Astrocyte (in vitro differentiated cells and primary cell): ENCODE results near the gene B4GALT3. TPM values are rescaled to one million over a fixed set of nuclear protein-coding genes. Genes with fewer than 3 reads are reported as not detected.

ENCODE experiments used
- DNase-seq: peaks from one replicate; pipeline ENCODE4 v3.0.0-alpha.2; 2010; ENCODE audit warnings: low read depth
- FAIRE-seq: peaks from 2 replicates; lab custom pipeline; 2011; peaks lifted over from hg19 to GRCh38; lab: Jason Lieb, UNC
- H2AFZ ChIP-seq: 2 replicates; pipeline ENCODE4 v1.6.0; 2012; ENCODE audit warnings: low read depth, low read length, inconsistent platforms
- H3K27ac ChIP-seq: 2 replicates; pipeline ENCODE4 v1.5.1; 2011; ENCODE audit warnings: low read depth, low read length, inconsistent platforms
- H3K27me3 ChIP-seq: 2 replicates; pipeline ENCODE4 v1.6.0; 2011; ENCODE audit warnings: low read length, inconsistent platforms; ENCODE audit not compliant: insufficient read depth
- H3K36me3 ChIP-seq: 2 replicates; pipeline ENCODE4 v1.5.1; 2011; ENCODE audit warnings: low read length, inconsistent platforms; ENCODE audit not compliant: insufficient read depth
- H3K4me1 ChIP-seq: 2 replicates; pipeline ENCODE4 v1.5.1; 2011; ENCODE audit warnings: low read length, inconsistent platforms; ENCODE audit not compliant: insufficient read depth
- H3K4me2 ChIP-seq: 2 replicates; pipeline ENCODE4 v1.6.0; 2012; ENCODE audit warnings: low read length, inconsistent platforms
- H3K4me3 ChIP-seq: 2 replicates; pipeline ENCODE4 v1.5.1; 2011; ENCODE audit warnings: low read depth, mild to moderate bottlenecking, low read length, inconsistent platforms; ENCODE audit not compliant: insufficient read depth
- H3K79me2 ChIP-seq: 2 replicates; pipeline ENCODE4 v1.6.0; 2012; ENCODE audit warnings: mild to moderate bottlenecking, low read length, inconsistent platforms; ENCODE audit not compliant: insufficient read depth
- H3K9ac ChIP-seq: 2 replicates; pipeline ENCODE4 v1.6.0; 2012; ENCODE audit warnings: mild to moderate bottlenecking, low read length, inconsistent platforms
- H3K9me3 ChIP-seq: 2 replicates; pipeline ENCODE4 v1.5.1; 2012; ENCODE audit warnings: low read depth, mild to moderate bottlenecking, low read length, inconsistent platforms; ENCODE audit not compliant: insufficient read depth
- H4K20me1 ChIP-seq: 2 replicates; pipeline ENCODE4 v1.6.0; 2012; ENCODE audit warnings: low read length, inconsistent platforms; ENCODE audit not compliant: insufficient read depth
- H3K27ac Mint-ChIP-seq: one replicate; pipeline ENCODE4 v1.8.0; 2021; ENCODE audit warnings: mild to moderate bottlenecking, mixed read lengths; ENCODE audit not compliant: unreplicated experiment
- H3K27me3 Mint-ChIP-seq: one replicate; pipeline ENCODE4 v1.8.0; 2021; ENCODE audit warnings: low read depth, mixed read lengths; ENCODE audit not compliant: unreplicated experiment
- H3K36me3 Mint-ChIP-seq: one replicate; pipeline ENCODE4 v1.8.0; 2021; ENCODE audit warnings: low read depth, mixed read lengths; ENCODE audit not compliant: unreplicated experiment
- H3K4me1 Mint-ChIP-seq: one replicate; pipeline ENCODE4 v1.8.0; 2021; ENCODE audit warnings: low read depth, mixed read lengths; ENCODE audit not compliant: unreplicated experiment
- H3K4me3 Mint-ChIP-seq: one replicate; pipeline ENCODE4 v1.8.0; 2021; ENCODE audit warnings: mild to moderate bottlenecking, moderate library complexity, mixed read lengths; ENCODE audit not compliant: unreplicated experiment
- H3K9me3 Mint-ChIP-seq: one replicate; pipeline ENCODE4 v1.8.0; 2021; ENCODE audit warnings: mild to moderate bottlenecking, mixed read lengths; ENCODE audit not compliant: unreplicated experiment
- CTCF ChIP-seq: IDR thresholded peaks from 2 replicates; pipeline ENCODE4 v1.5.1; 2011; ENCODE audit warnings: low read depth, mild to moderate bottlenecking, inconsistent platforms, low read length, moderate library complexity; ENCODE audit not compliant: insufficient read depth
- EZH2 ChIP-seq: IDR thresholded peaks from 2 replicates; pipeline ENCODE4 v1.6.1; 2012; ENCODE audit warnings: mild to moderate bottlenecking, low read length, inconsistent platforms; ENCODE audit not compliant: insufficient read depth
- total RNA-seq: library from RNA; stranded (reverse); gene quantifications from 2 replicates; pipeline ENCODE4 v1.2.1, GENCODE V29; 2021

Gene B4GALT3
- total RNA-seq, 1 donor from 2014 or later = 39.6 TPM

GRCh38 chr1:161223805-161224694, 46.7 kb upstream of the B4GALT3 start:
- FAIRE-seq (no peak), DNase-seq (no peak)
- no peak overlapping the region for H3K4me3 Mint-ChIP-seq
- Histone ChIP-seq H3K4me2 (no peak overlapping the region), H3K4me1 (peaks cover 11% of the 10 kb centered on the region), H3K4me3 (no peak overlapping the region), H3K27ac (no peak overlapping the region), H3K9ac (no peak overlapping the region), H3K9me3 (no peaks in the 10 kb centered on the region), H3K79me2 (peaks cover 8% of the 10 kb centered on the region), H2AFZ (no peak overlapping the region), H4K20me1 (no peaks in the 10 kb centered on the region), H3K27me3 (no peaks in the 10 kb centered on the region), H3K36me3 (peaks cover 8% of the 10 kb centered on the region)
- TF ChIP-seq CTCF (no peak), EZH2 (no peak)
- H3K4me1 Mint-ChIP-seq = peaks cover 15% of the 10 kb centered on the region
- no peaks in the 10 kb centered on the region for H3K9me3 Mint-ChIP-seq
- H3K36me3 Mint-ChIP-seq = peaks cover 8% of the 10 kb centered on the region
- peaks cover 11% of the 10 kb centered on the region for H3K27me3 Mint-ChIP-seq
- H3K27ac Mint-ChIP-seq = no peak overlapping the region

- TF ChIP-seq EZH2 = no peak
- TF ChIP-seq CTCF = no peak
- no peak overlapping the region for H3K27ac Mint-ChIP-seq
- H3K4me1 Mint-ChIP-seq = peaks cover 19% of the 10 kb centered on the region
- H3K27me3 ChIP-seq = no peaks in the 10 kb centered on the region
- H2AFZ ChIP-seq = no peak overlapping the region
- H3K27me3 Mint-ChIP-seq = peaks cover 11% of the 10 kb centered on the region
- peaks cover 17% of the 10 kb centered on the region for H3K4me1 ChIP-seq
- no peak overlapping the region for H3K9ac ChIP-seq
- no peaks in the 10 kb centered on the region for H3K9me3 Mint-ChIP-seq
- no peak overlapping the region for H3K4me3 Mint-ChIP-seq
- no peak overlapping the region for H3K4me3 ChIP-seq
- H3K27ac ChIP-seq = no peak overlapping the region
- H3K36me3 ChIP-seq = no peaks in the 10 kb centered on the region
- peaks cover 8% of the 10 kb centered on the region for H3K79me2 ChIP-seq
- DNase-seq (no peak), FAIRE-seq (no peak)
- H3K9me3 ChIP-seq = no peaks in the 10 kb centered on the region
- no peaks in the 10 kb centered on the region for H3K36me3 Mint-ChIP-seq
- H3K4me2 ChIP-seq = no peak overlapping the region
- no peaks in the 10 kb centered on the region for H4K20me1 ChIP-seq
Observed at GRCh38 chr1:161222175-161223019, 45.1 kb upstream of the B4GALT3 start.
